ENCODE measurements around the gene PDYN.

Gene PDYN

GRCh38 chr20:1958426-1958825 is 35.4 kb downstream of the PDYN start:
- no peak overlapping the region for H3K4me3 ChIP-seq
- H3K27ac ChIP-seq, result no peak overlapping the region

DNA sequence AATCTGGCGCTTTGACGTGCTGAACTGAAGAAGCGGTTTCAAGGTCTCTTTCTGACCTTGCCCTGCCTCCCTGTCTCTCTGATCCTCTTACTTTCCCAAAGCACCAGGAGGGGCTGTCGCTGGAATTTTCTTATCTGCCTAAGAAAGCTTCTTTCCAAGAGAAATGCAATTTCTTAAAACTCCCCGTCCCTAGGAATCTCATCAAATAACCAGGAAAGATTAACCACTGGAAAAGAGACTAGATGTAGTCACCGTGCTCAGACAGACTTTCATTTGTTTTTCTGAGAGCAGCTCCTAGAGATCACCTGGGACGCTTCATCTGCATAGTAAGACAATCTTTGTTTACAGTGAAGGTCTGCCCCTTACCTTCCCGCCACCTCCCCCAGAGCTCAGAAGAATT is 38.6 kb downstream of the PDYN start:
- H3K27ac ChIP-seq, result no peak overlapping the region

DNA sequence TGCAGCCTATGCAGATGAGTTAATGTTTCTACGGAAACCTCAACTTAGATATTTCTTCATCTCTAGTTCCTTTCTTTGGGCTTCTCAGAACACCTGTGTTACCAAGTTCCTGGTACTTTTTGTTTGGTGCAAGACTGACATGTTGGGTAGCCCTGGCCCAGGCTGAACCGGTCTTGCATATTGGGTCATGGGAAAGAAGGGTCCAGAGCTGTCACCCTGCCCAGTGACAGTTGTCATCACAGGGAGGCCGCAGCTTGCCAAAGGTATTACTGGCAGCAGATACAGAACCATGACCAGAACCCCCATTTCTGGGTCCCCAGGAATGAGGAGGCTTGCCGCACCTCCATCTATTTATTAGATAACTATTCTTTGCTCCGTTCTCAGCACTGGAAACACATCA is 40.2 kb downstream of the PDYN start:
- no peak overlapping the region for H3K4me3 ChIP-seq

More for the DNA sequence above, 38.6 kb downstream of the PDYN start:
- no peak overlapping the region for H3K4me3 ChIP-seq

GRCh38 chr20:1952737-1953530 is 40.9 kb downstream of the PDYN start:
- no peak overlapping the region for H3K27ac ChIP-seq
- H3K4me3 ChIP-seq, result no peak overlapping the region

More for the DNA sequence above, 40.2 kb downstream of the PDYN start:
- H3K27ac ChIP-seq, result peak overlapping the region in 1 of 21 experiments; percentile 8

DNA sequence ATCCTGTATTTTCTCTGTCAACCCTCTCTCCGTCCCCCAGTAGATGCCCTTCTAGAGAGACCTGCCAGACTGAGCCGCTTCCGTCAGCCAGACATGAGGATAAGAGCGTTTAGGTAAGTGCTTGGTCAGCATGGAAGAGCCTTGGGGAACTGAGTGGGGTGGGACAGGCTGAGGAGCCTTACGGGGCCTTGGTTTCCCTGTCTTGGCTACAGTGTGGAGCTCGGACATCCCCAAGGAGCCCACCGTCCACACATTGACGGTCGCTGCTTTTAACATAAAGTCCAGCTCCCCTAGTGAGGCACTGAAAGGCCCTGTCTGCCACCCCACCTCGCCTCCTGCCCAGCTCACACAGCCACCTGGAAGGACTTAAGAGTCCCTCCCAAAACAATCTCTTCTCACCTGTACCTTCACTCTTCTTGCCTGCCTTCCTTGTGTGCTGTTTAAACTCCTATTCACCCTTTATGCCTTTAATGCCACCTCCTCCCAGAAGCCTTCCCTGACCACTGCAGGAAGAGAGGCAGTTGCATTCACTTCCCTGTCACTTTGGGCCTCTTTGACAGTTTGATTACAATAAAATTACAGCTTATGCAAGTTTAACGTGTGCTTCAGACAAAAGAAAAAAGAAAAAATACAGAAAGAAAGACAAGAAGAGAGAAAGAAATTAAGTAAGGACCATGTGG is 42.3 kb downstream of the PDYN start:
- no peak overlapping the region for H3K4me3 ChIP-seq
- H3K27ac ChIP-seq, result no peak overlapping the region

DNA sequence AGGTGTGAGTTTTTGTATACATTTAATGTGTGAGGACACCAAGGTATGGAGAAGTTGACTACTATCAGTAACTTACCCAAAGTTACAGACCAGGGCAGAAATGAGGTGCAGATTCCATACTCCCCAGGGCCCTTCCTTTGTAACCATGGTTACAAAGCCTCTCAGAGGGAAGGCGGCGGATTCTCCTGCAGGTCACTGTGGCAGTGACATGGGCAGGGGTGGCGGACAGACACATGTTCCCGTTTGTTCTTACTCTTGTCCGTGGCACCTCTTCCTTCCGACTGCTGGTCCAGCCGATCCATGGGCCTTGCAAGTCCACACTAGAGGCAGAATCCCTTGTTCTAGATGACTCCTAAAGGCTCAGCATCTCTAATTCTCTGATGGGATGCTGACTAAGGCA is 43.0 kb downstream of the PDYN start:
- H3K27ac ChIP-seq, result peak overlapping the region in 1 of 21 experiments; percentile 57
- H3K4me3 ChIP-seq, result no peak overlapping the region

DNA sequence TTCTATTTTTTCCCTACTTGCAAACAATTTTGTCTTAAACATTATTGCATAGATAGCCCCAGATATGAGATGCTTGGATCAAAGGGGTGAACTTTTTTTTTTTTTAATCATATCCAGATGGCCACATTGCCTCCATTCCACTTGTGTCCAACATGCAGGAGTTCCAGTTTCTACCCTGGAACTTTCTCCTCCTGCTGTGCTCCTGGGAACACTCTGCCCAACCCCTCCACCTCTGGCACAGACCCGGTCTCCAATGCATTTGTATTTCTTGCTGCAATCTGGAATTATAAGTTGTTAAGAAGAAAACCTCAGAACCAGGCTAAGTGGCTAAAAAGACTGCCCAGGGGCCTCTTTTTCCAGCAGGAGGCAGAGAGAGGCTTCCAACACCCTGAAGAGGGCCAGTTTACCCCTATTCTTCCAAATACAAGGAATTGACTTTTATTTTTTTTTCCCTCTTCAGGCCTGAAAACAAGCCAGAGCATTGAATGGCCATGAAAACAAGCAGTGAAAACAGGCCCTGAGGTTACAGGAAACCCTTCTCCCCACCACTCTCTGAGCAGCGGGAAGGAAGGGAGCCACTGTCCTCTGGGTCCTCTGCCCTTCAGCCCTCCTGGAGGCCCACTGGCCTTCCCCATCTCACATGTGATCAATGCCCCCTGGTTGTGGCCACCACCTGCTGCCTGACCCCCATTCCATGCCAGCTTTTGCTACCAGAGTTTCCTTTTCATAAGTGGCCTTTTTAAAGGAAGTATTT is 44.3 kb downstream of the PDYN start:
- Histone ChIP-seq H3K4me3 (no peak overlapping the region), H3K27ac (peak overlapping the region in 7 of 21 experiments; percentile 4 to 60 (median 14))

GRCh38 chr20:1947535-1947846 is 46.4 kb downstream of the PDYN start:
- H3K27ac ChIP-seq, result peak overlapping the region in 4 of 21 experiments; percentile 12 to 45 (median 34)
- peak overlapping the region in 1 of 7 experiments; percentile 12 for H3K4me3 ChIP-seq

DNA sequence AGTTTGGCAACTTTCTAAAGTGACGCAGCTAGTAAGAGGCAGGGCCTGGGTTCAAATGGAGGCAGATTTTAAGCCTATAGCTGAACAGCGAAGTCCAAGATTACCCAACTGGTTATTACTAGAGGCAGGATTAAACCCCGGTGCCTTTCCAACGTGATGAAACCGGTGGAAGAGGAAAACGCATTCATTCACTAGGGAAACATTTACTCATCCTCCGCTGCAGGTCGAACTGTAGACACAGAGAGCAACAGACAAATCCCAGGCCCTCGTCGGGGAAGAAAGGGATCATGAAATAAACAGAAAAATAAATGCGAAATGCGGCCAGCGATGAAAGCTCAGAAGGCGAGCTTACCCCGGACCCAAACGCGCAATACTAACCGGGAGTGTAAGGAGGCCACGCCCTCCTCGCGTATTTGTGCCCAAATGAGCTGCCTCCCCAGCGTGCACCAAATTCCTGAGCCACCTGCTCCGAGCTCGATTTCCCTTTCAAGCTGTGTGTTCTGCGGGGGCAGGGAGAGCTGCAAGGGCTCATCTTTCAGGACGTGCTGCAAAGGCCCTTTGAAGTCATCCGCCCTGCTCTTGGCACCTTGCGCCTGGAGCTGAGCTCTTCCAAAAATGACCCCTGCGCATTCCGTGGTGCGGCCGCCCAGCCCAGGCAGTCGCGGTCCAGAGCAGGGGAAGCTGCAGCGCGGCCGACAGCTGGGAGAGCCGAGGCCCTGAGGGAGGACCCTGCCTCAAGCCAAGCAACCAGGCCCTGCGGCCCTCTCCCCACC is 46.9 kb downstream of the PDYN start:
- Histone ChIP-seq H3K27ac (peak overlapping the region in 4 of 21 experiments; percentile 12 to 45 (median 34)), H3K4me3 (peak overlapping the region in 1 of 7 experiments; percentile 12)

DNA sequence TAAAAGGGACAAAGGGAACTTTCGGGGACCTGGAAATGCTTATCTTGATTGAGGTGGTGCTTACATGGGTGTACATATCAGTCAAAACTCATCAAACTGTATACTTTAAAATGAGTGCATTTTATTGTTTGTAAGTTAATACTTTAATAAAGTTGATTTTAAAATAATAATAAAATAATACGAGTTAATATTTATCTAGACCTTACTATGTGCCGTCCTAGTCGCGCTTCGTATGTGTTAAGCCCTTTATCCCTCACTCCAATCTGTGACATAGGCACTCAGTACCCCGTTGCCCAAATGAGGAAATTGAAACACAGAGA is 47.5 kb downstream of the PDYN start:
- H3K4me3 ChIP-seq, result no peak overlapping the region
- H3K27ac ChIP-seq, result peak overlapping the region in 4 of 21 experiments; percentile 9 to 33 (median 24)

DNA sequence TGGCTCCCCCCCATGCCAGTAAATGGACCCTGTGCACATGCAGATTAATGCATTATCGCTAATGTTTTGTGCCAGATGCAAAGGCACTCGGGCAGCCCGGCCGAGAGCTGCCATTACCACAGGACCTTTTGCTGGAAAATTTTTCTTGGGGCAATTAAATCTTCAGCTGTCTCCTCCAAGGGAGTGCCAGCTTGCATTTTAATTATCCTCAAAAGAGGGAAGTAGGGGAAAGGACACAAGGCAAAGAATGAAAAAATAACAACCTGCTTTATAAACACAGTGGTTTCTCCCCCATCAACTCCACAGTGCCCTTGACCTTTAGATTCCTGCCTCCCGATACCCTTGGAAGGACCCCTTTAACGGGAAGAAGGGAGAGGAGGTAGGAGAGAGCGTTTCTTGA is 48.2 kb downstream of the PDYN start:
- H3K27ac ChIP-seq, result peak overlapping the region in 8 of 21 experiments; percentile 9 to 78 (median 37)

DNA sequence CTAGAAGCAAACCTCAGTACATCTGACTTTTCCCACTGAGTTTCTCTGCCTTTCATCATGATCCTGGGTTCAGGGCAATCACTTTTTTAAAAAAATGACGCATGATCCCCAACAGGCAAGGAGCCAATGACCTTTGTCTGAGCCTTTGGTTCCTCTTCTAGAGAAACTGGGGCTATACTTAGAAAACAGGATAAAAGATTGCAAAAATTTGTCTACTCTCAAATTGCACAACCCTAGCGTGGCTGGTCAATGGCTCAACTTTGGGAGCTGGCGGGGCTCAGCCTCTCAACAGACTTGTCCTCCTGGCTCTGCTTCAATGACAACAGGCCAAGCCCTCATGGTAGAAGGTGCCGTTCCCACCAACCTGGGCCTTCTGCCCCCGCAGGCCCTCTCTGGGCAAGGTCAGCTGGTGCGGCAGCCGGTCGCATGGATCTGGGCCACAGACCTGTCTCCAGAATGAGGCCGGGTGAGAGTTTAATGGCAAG is 48.7 kb downstream of the PDYN start:
- Histone ChIP-seq H3K27ac (peak overlapping the region in 10 of 21 experiments; percentile 9 to 78 (median 36)), H3K4me3 (no peak overlapping the region)

More for the DNA sequence above, 48.2 kb downstream of the PDYN start:
- H3K4me3 ChIP-seq, result no peak overlapping the region

DNA sequence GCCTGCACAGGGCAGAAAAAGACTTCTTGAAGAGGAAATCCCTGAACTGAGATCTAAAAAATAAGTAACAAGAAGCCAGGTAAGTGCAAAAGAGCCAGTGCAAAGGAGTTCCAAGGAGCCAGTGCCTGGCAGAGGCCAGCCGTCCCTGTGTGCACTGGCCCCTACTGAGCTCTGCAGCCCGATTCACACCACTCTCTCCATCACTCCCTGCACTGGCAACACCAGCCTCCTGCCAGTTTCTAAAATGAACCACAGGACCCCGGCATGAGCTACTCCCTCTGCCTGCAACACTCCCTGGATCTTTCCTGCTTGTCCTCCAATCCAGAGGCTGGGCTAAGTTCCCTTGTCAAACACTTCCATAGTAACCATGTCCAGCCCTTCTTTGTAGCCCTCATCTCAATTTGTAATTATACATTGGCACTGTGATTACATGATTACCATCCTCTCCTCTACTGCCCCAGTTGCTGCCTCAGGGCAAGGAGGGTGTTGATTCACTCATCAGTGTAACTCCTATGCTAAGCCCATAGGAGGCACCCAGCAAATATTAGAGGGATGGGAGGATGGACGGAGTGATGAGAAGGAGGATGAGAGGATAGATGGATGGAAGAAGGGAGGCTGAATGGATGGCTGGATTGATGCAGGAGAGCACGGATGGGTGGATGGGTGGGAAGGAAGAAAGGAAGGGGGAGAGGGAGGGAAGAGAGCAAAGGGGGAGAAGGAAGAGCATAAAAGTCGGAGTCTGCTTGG is 49.3 kb downstream of the PDYN start:
- Histone ChIP-seq H3K27ac (peak overlapping the region in 7 of 21 experiments; percentile 10 to 84 (median 38)), H3K4me3 (no peak overlapping the region)

GRCh38 chr20:1943275-1944002 is 50.4 kb downstream of the PDYN start:
- peak overlapping the region in 10 of 21 experiments; percentile 4 to 84 (median 55) for H3K27ac ChIP-seq
- no peak overlapping the region for H3K4me3 ChIP-seq

- no peak overlapping the region for H3K4me3 ChIP-seq
- peak overlapping the region in 8 of 21 experiments; percentile 30 to 81 (median 62) for H3K27ac ChIP-seq
Measured at GRCh38 chr20:1942486-1943274, 51.2 kb downstream of the PDYN start.

GRCh38 chr20:1942061-1942460 is 51.8 kb downstream of the PDYN start:
- Histone ChIP-seq H3K27ac (peak overlapping the region in 6 of 21 experiments; percentile 8 to 81 (median 18)), H3K4me3 (no peak overlapping the region)

DNA sequence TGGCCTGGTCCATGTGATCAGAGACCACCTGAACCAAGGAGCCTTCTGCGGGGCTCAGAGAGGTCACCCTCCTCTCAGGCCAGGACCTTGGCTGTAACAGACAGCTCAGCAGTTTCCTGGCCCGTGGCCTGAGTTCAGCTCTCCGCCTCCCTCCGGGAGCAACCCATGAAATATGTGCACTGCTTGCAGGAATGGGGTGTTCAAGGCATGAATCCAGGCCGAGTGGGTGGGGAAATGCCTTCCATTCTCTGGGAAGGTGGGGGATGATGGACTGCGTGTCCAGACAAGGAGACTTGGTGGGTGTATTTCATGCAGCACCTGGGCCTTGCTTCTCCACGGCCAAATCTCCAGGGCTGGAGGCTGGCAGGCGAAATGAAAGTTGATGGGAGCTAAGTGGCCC is 52.6 kb downstream of the PDYN start:
- no peak overlapping the region for H3K4me3 ChIP-seq
- peak overlapping the region in 6 of 21 experiments; percentile 2 to 51 (median 16) for H3K27ac ChIP-seq
